MM.1S (cell line): ENCODE data around the gene KCTD2.

Experiments
- CTCF ChIP-seq: fragments of 300-600 bp; sonication (generic); IDR thresholded peaks from 2 replicates; pipeline ENCODE4 v1.5.1; 2016; ENCODE audit warnings: antibody characterized with exemption, low read length, mixed read lengths
- EZH2 ChIP-seq: fragments of 300-600 bp; sonication (generic); optimal IDR thresholded peaks from 2 replicates; pipeline ENCODE3; 2017; ENCODE audit warnings: low read depth, mild to moderate bottlenecking, antibody characterized with exemption, low read length, mixed read lengths
- EZH2phosphoT487 ChIP-seq: fragments of 300-600 bp; sonication (generic); IDR thresholded peaks from 2 replicates; pipeline ENCODE4 v1.6.1; 2018; ENCODE audit warnings: antibody characterized with exemption, low read length

GRCh38 chr17:75068750-75069149 is 21.7 kb downstream of the KCTD2 start:
- no peak for TF ChIP-seq EZH2phosphoT487
- TF ChIP-seq CTCF, result no peak
- TF ChIP-seq EZH2, result no peak
